Fibroblast of peridontal ligament (primary cell): ENCODE data around the gene SLC4A1.

Source experiments
- DNase-seq: peaks from one replicate; pipeline ENCODE4 v3.0.0-alpha.2; 2010; ENCODE audit errors: extremely low read depth

The SLC4A1 gene

GRCh38 chr17:44205962-44206824 lies 61.7 kb downstream of the SLC4A1 start:
- no peak for DNase-seq

DNA sequence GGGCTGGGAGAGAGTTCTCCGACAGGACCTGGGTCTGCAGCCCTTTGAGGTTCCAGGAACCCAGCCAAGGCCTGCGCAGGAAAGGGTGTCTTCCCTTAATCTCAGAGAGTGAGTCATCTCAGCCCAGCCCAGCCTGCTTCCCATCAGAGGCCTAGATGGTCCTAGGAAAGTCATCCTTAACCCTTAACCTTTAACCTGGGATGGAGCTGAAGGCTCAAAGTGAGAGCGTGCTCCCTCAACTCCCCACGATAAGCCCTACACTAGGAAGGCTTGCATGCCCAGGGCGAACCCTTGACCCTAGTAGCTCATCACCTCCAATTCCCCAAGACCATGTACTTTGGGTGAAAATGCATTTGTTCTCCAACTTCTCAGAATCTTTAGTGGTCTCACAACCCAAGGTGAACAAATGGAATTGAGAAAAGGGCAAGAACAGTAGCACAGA lies 63.5 kb downstream of the SLC4A1 start:
- DNase-seq: peak; percentile 46

DNA sequence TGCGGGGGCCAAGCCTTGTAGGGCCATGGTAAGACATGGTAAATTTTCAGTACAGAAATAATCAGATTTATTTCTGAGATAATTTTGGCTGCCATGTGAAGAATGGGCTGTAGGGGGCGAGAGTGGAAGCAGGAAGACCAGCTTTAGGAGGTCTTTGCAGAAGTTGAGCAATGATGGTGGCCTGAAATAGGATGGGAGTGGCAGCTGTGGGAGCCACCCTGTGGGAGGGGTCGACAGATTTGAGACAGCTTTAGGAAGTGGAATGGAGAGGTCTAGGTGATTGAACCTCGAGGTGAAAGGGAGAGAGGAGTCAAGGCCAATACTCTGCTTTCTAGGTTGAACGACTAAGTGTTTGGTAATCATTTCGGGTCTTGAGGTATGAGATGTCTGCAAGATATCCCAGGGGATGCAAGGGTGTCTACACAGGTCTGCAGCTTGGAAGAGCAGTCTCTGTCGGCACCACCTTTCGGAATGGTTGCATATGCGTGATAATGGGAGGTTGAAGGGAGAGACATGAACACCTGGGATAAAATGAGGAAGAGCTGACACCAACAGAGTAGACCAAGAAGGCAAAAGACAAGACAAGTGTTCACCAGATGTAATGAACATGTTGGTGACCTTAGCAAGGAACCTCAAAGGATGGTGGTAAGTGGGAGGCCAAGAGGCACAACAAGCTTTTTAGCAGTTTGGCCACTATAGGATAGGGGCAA lies 64.0 kb downstream of the SLC4A1 start:
- peak; percentile 59 for DNase-seq

DNA sequence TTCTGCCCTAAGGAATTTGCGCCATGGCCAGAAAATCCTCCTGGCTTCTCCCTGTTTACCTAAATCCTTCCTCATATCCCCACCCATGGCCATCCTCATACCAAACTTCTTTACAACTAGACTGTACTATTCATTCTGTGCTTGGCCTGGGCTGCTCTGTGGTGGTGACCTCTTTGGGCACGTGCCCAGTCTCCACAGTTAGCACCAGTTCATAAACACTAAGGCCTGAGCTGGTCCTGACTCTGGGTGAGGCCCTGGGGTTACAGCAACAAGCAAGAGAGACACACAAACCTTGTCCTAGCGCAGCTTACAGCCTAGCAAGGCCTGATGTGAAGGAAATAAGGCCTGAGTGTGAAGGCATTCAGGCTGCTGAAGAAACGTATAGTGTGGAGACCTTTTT lies 65.2 kb downstream of the SLC4A1 start:
- DNase-seq: no peak

GRCh38 chr17:44200478-44201155 lies 67.3 kb downstream of the SLC4A1 start:
- DNase-seq: no peak

- DNase-seq: peak; percentile 95
Measured at GRCh38 chr17:44199553-44200477, 68.1 kb downstream of the SLC4A1 start, which contains the start of gene ATXN7L3. ATXN7L3 (minus strand) TSS chr17:44199884; CDS start chr17:44198070, 1,814 bp downstream.

- DNase-seq: no peak
Measured at GRCh38 chr17:44198721-44199552, 69.0 kb downstream of the SLC4A1 start.
